Smooth muscle cell (in vitro differentiated cells): ENCODE data around the gene CDT1. TPM values are rescaled to one million over a fixed set of nuclear protein-coding genes. Genes with fewer than 3 reads are reported as not detected.

ENCODE experiments used
- DNase-seq: peaks from one replicate; lab custom pipeline; 2025; ENCODE audit not compliant: unreplicated experiment; lab: John Stamatoyannopoulos, UW
- H2AFZ ChIP-seq: fragments of 200-600 bp; sonication (generic); 2 replicates; pipeline ENCODE4 v1.6.0; 2016; ENCODE audit warnings: antibody characterized with exemption, low read depth, mild to moderate bottlenecking
- H3F3A ChIP-seq: fragments of 200-600 bp; sonication (generic); 2 replicates; pipeline ENCODE4 v1.6.0; 2017; ENCODE audit warnings: antibody characterized with exemption, low read depth
- H3K27ac ChIP-seq: fragments of 200-600 bp; sonication (generic); 2 replicates; pipeline ENCODE4 v1.5.1; 2016; ENCODE audit warnings: low read depth, mild to moderate bottlenecking
- H3K27me3 ChIP-seq: fragments of 200-600 bp; sonication (generic); 2 replicates; pipeline ENCODE4 v1.6.1; 2016; ENCODE audit warnings: low read depth, mild to moderate bottlenecking
- H3K36me3 ChIP-seq: fragments of 200-600 bp; sonication (generic); 2 replicates; pipeline ENCODE4 v1.5.1; 2016; ENCODE audit warnings: low read depth
- H3K4me1 ChIP-seq: fragments of 200-600 bp; sonication (generic); 2 replicates; pipeline ENCODE4 v1.5.1; 2016; ENCODE audit warnings: low read depth
- H3K4me2 ChIP-seq: fragments of 200-600 bp; sonication (generic); 2 replicates; pipeline ENCODE4 v1.6.0; 2016; ENCODE audit warnings: mild to moderate bottlenecking
- H3K4me3 ChIP-seq: fragments of 200-600 bp; sonication (generic); 2 replicates; pipeline ENCODE4 v1.5.1; 2016; ENCODE audit warnings: mild to moderate bottlenecking
- H3K79me2 ChIP-seq: fragments of 200-600 bp; sonication (generic); 2 replicates; pipeline ENCODE4 v1.6.0; 2016; ENCODE audit warnings: low read depth, mild to moderate bottlenecking
- H3K9ac ChIP-seq: fragments of 200-600 bp; sonication (generic); 2 replicates; pipeline ENCODE4 v1.6.0; 2016; ENCODE audit warnings: low read depth
- H3K9me3 ChIP-seq: fragments of 200-600 bp; sonication (generic); replicated peaks from 2 replicates; pipeline ENCODE4 v1.5.1; 2016; ENCODE audit warnings: low read depth
- H4K20me1 ChIP-seq: fragments of 200-600 bp; sonication (generic); 2 replicates; pipeline ENCODE4 v1.6.0; 2016; ENCODE audit warnings: low read depth
- WGBS: methylation state at CpG from one replicate; pipeline ENCODE4 v1.1.7; 2016; ENCODE audit warnings: low lambda C conversion rate; 5-methylcytosine and 5-hydroxymethylcytosine counted together
- polyA plus RNA-seq: library from polyadenylated mRNA; unstranded; fragments of >200 nt; fragmentation: Nextera tagmentation; extraction: Ambion mirVana; gene quantifications from 2 replicates; pipeline ENCODE4 v1.2.1, GENCODE V29; 2016
- total RNA-seq: library from RNA; depleted of rRNA; stranded (reverse); fragments of >200 nt; gene quantifications from 2 replicates; pipeline ENCODE4 v1.2.3, GENCODE V29; 2014
- TF ChIP-seq, protein P1 (sequence below): fragments of 200-600 bp; sonication (generic); IDR thresholded peaks from 2 replicates; pipeline ENCODE4 v1.5.1; 2017; ENCODE audit warnings: borderline replicate concordance, mild to moderate bottlenecking, antibody characterized with exemption; ENCODE audit not compliant: insufficient read depth, poor library complexity, severe bottlenecking

CDT1 gene
- total and polyA plus RNA-seq, 2 experiments from 2014 or later, result 5.3 to 13.3 TPM

DNA sequence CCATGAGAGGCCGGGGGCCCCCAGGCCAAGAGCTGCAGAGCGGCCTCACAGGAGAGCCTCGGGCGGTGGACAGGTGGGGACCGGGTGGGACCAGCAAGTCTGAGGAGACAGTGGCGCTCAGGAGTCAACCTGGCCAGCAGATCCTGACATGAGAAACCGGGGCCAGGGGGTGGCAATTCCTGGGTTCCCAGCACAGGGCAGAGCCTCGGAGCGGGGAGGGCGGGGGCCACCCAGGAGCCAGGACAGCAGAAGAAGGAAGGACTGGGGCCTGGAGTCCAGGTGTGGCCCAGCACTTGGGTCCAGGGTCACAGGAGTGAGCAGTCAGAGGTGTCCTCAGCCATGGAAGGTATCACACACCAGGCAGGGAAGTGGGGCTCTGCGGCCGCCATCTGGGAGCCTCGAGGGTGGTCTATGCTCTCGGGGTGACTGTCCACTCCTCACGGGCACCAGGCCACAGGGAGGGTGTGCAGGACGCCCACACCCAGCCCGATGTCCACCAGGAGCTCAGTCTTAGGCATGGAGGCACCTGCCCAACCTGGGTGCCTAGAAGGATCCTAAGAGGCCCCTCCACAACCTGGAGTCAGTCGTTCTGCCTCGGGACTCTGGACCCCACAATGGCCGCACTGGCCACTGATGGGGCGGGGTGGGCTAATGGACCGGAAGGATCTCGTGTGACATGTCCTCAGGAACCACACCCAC, 47.7 kb upstream of the CDT1 start:
- Histone ChIP-seq H3K27ac (no peak overlapping the region), H3K4me1 (peaks cover 20% of the 10 kb centered on the region), H3K9me3 (no peaks in the 10 kb centered on the region), H3K9ac (no peak overlapping the region), H2AFZ (no peak overlapping the region), H3K36me3 (no peaks in the 10 kb centered on the region), H3K4me2 (peak overlapping the region; percentile 10), H3F3A (no peaks in the 10 kb centered on the region), H3K4me3 (no peak overlapping the region), H4K20me1 (peaks cover 95% of the 10 kb centered on the region), H3K27me3 (no peaks in the 10 kb centered on the region), H3K79me2 (peaks cover 60% of the 10 kb centered on the region)
- 88% methylated on average over 20 of the region's 23 CpGs for WGBS
- TF ChIP-seq, protein P1, sequence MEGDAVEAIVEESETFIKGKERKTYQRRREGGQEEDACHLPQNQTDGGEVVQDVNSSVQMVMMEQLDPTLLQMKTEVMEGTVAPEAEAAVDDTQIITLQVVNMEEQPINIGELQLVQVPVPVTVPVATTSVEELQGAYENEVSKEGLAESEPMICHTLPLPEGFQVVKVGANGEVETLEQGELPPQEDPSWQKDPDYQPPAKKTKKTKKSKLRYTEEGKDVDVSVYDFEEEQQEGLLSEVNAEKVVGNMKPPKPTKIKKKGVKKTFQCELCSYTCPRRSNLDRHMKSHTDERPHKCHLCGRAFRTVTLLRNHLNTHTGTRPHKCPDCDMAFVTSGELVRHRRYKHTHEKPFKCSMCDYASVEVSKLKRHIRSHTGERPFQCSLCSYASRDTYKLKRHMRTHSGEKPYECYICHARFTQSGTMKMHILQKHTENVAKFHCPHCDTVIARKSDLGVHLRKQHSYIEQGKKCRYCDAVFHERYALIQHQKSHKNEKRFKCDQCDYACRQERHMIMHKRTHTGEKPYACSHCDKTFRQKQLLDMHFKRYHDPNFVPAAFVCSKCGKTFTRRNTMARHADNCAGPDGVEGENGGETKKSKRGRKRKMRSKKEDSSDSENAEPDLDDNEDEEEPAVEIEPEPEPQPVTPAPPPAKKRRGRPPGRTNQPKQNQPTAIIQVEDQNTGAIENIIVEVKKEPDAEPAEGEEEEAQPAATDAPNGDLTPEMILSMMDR, result no peak
- DNase-seq, result no peak

DNA sequence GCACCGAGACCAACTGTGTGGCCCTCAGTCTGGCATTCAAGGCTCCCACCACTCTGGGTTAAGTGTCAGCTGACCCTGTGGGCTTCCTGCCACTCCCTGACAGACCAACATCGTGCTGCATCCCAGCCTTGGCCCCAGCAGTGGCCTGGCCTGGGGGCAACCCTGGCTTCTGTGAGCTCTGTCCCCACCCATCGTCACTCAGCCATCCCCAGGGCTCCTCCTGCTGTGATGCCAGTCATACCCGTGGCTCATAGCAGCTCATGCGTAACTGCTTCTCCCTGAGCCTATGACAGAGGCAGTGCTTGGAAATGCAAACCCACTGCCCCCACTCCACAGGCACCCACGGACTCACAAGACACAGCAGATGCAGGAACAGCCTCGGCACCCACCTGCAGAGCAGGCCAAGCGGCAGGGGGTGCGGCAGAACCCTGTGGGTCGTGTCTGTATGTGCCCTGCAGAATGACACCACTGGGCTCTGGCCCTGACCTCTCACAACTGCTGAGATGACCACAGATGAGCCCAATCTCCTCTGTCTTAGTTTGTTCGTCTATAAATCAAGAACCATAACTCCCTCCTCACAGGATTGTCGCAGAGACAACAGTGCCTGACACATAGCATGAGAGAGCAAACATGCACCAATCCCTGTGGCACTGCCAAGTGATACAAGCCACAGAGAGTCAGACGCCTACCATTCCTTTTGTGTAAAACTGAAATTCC, 45.2 kb upstream of the CDT1 start:
- Histone ChIP-seq H3K27ac (peak overlapping the region; percentile 24), H3K4me3 (no peak overlapping the region), H3K79me2 (peaks cover 68% of the 10 kb centered on the region), H3F3A (no peaks in the 10 kb centered on the region), H2AFZ (no peak overlapping the region), H3K4me2 (peak overlapping the region; percentile 45), H3K9me3 (no peaks in the 10 kb centered on the region), H3K27me3 (no peaks in the 10 kb centered on the region), H3K9ac (no peak overlapping the region), H4K20me1 (peaks cover 98% of the 10 kb centered on the region), H3K4me1 (peaks cover 20% of the 10 kb centered on the region), H3K36me3 (no peaks in the 10 kb centered on the region)
- 85% methylated on average over 13 of the region's 13 CpGs for WGBS
- TF ChIP-seq, protein P1, result no peak
- DNase-seq, result no peak

DNA sequence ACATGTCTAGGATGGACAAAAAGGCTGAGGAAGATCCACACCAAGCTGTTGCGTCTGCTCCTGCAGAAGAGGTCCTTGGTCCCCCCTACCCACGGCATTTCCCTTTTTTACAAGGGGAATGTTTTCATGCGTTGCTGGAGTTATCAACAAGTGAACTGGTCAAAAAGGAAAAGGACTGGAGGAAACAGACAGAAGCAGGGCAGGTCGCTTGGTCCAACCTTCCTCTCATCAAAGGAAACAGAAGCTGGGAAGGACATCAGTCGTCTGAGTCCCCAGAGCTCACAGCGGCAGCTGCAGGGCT, 44.7 kb upstream of the CDT1 start:
- DNase-seq, result no peak
- no peaks in the 10 kb centered on the region for H3F3A ChIP-seq
- peaks cover 71% of the 10 kb centered on the region for H3K79me2 ChIP-seq
- no peak overlapping the region for H2AFZ ChIP-seq
- 74% methylated on average over 6 of the region's 6 CpGs for WGBS
- TF ChIP-seq, protein P1, result no peak
- peak overlapping the region; percentile 24 for H3K27ac ChIP-seq
- H3K4me2 ChIP-seq, result peak overlapping the region; percentile 45
- H3K27me3 ChIP-seq, result no peaks in the 10 kb centered on the region
- H3K4me1 ChIP-seq, result peaks cover 22% of the 10 kb centered on the region
- no peak overlapping the region for H3K4me3 ChIP-seq
- no peak overlapping the region for H3K9ac ChIP-seq
- H3K36me3 ChIP-seq, result no peaks in the 10 kb centered on the region
- H3K9me3 ChIP-seq, result no peaks in the 10 kb centered on the region
- H4K20me1 ChIP-seq, result peaks cover 98% of the 10 kb centered on the region
